DND-41 (cell line): ENCODE data around the gene C11orf71.

ENCODE experiments used
- EZH2 ChIP-seq: IDR thresholded peaks from 3 replicates; pipeline ENCODE4 v1.6.1; 2012; ENCODE audit warnings: borderline replicate concordance, low read depth, mild to moderate bottlenecking, moderate library complexity, low read length, inconsistent platforms; ENCODE audit not compliant: severe bottlenecking
- TF ChIP-seq, protein P1 (sequence below): IDR thresholded peaks from 2 replicates; pipeline ENCODE4 v1.5.1; 2012; ENCODE audit warnings: borderline replicate concordance, low read length, moderate library complexity, mild to moderate bottlenecking; ENCODE audit not compliant: poor library complexity, severe bottlenecking; ENCODE audit errors: extremely low read depth

DNA sequence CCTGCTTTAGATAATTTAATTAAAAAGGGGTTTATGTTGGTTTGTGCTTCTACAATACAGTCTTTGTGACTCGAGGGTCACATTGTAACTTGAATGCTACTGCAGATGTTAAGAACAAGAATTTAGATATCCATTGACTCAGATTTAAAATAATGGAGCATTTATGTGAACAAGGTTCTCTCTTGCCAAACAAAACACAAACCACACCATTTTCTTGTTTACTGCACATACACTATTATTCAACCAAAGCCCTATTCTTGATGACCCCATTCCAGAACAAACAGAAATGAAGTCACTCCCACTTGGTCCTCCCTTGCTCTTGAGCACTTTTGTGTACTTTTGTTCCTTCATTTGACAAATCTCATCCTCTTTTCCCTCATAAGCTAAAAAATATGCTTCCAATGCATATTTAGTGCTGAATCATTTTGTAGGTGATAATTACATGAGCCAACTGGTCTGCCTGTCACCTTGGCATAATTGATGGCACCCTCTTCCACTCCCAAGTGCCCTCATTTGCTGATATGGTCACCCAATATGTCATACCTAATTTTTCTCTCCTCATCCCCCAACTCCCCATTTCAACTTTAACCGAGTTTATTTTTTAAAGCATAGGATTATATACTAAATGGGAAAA, 2.8 kb downstream of the C11orf71 start:
- TF ChIP-seq, protein P1, sequence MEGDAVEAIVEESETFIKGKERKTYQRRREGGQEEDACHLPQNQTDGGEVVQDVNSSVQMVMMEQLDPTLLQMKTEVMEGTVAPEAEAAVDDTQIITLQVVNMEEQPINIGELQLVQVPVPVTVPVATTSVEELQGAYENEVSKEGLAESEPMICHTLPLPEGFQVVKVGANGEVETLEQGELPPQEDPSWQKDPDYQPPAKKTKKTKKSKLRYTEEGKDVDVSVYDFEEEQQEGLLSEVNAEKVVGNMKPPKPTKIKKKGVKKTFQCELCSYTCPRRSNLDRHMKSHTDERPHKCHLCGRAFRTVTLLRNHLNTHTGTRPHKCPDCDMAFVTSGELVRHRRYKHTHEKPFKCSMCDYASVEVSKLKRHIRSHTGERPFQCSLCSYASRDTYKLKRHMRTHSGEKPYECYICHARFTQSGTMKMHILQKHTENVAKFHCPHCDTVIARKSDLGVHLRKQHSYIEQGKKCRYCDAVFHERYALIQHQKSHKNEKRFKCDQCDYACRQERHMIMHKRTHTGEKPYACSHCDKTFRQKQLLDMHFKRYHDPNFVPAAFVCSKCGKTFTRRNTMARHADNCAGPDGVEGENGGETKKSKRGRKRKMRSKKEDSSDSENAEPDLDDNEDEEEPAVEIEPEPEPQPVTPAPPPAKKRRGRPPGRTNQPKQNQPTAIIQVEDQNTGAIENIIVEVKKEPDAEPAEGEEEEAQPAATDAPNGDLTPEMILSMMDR, result no peak
- TF ChIP-seq EZH2, result no peak
